HG02798 (cell line): Measurements from ENCODE around the gene EIF5A.

ENCODE experiments used
- ATAC-seq: cut with Tn5 transposase; IDR thresholded peaks from one replicate; pipeline ENCODE4 v1.9.1; 2021; ENCODE audit warnings: mild to moderate bottlenecking; ENCODE audit not compliant: unreplicated experiment, poor library complexity

EIF5A gene

GRCh38 chr17:7283471-7284216 is 23.8 kb upstream of the EIF5A start:
- ATAC-seq = no peak

GRCh38 chr17:7284911-7285310 is 22.5 kb upstream of the EIF5A start:
- ATAC-seq = no peak

GRCh38 chr17:7285679-7286078 is 21.7 kb upstream of the EIF5A start:
- no peak for ATAC-seq

GRCh38 chr17:7289256-7290032 is 18.0 kb upstream of the EIF5A start:
- ATAC-seq = no peak

- no peak for ATAC-seq
These were observed 17.3 kb upstream of the EIF5A start for GRCh38 chr17:7290166-7290565.

- no peak for ATAC-seq
These were observed 16.7 kb upstream of the EIF5A start for GRCh38 chr17:7290685-7291084.

- no peak for ATAC-seq
These were observed 15.2 kb upstream of the EIF5A start for GRCh38 chr17:7292194-7292593.

- no peak for ATAC-seq
These were observed 14.7 kb upstream of the EIF5A start for GRCh38 chr17:7292729-7293128.

- no peak for ATAC-seq
These were observed 14.3 kb upstream of the EIF5A start for GRCh38 chr17:7293159-7293558.

- ATAC-seq = no peak
These were observed 13.4 kb upstream of the EIF5A start for GRCh38 chr17:7293816-7294613.

- peak; percentile 63 for ATAC-seq
These were observed 12.7 kb upstream of the EIF5A start, which contains the start of gene YBX2 for GRCh38 chr17:7294614-7295153. Gene YBX2 (minus strand): TSS chr17:7294639. CDS start chr17:7294500, 139 bp downstream.

GRCh38 chr17:7295230-7296180 is 11.9 kb upstream of the EIF5A start:
- ATAC-seq = no peak

- peak; percentile 55 for ATAC-seq
These were observed 11.1 kb upstream of the EIF5A start for GRCh38 chr17:7296189-7296861.

- no peak for ATAC-seq
These were observed 3.2 kb upstream of the EIF5A start for GRCh38 chr17:7304179-7304578.

GRCh38 chr17:7307686-7308624 is 527 bp downstream of the EIF5A start:
- peak; percentile 4 for ATAC-seq

- peak; percentile 23 for ATAC-seq
These were observed 1.4 kb downstream of the EIF5A start for GRCh38 chr17:7308625-7309433.

GRCh38 chr17:7309628-7310027 is 2.2 kb downstream of the EIF5A start:
- no peak for ATAC-seq
